Keratinocyte (primary cell): ENCODE data around the gene CD72.
"Not testable (repeated sequence)": the region's sequence is repeated elsewhere in the genome, so short reads cannot be mapped to it uniquely, and the experiment has no call there.

Experiments
- CTCF ChIP-seq, 3 experiments: IDR thresholded peaks in 1 of 3; conservative IDR thresholded peaks in 1 of 3; optimal IDR thresholded peaks in 1 of 3; 2 replicates in 2 of 3; 3 replicates in 1 of 3; pipeline versions ENCODE3 to v1.5.1; 2011; ENCODE audit warnings: low read length in 3 of 3, mild to moderate bottlenecking in 3 of 3, moderate library complexity in 2 of 3, control low read depth in 1 of 3, inconsistent platforms in 1 of 3; ENCODE audit not compliant: insufficient read depth in 2 of 3; ENCODE audit errors: extremely low read depth in 1 of 3
- EZH2 ChIP-seq: IDR thresholded peaks from one replicate; pipeline ENCODE4 v1.6.1; 2012; ENCODE audit warnings: inconsistent platforms, mild to moderate bottlenecking, low read length, moderate library complexity

- not testable (repeated sequence) for TF ChIP-seq CTCF (optimal IDR thresholded peaks at IDR 0.05 in 1 of 3, IDR thresholded peaks at IDR 0.05 in 1 of 3, conservative IDR thresholded peaks at IDR 0.05 in 1 of 3; ENCODE audit: extremely low read depth in 1 of 3, insufficient read depth in 2 of 3, low read length in 3 of 3); EZH2
Measured at GRCh38 chr9:35639225-35639624, 21.0 kb upstream of the CD72 start.
